Endothelial cell of umbilical vein (primary cell): ENCODE results near the gene DCLK1. TPM values are rescaled to one million over a fixed set of nuclear protein-coding genes. Genes with fewer than 3 reads are reported as not detected.

Experiments
- BruUV-seq: library from RNA; stranded (reverse); fragments of 400-500 nt; replicated peaks from 2 replicates; lab custom pipeline; 2021; lab: Mats Ljungman, UMichigan
- CTCF ChIA-PET: fragments of 300-600, 350-600 bp; sonication (Branson Sonifier 250); formaldehyde crosslinking; loops from one replicate; lab custom pipeline; 2021; ENCODE audit warnings: antibody characterized with exemption, inconsistent platforms; lab: Charles Lee
- POLR2A ChIA-PET: fragments of 300-600, 350-600 bp; sonication (Branson Sonifier 250); formaldehyde crosslinking; loops from one replicate; lab custom pipeline; 2021; ENCODE audit warnings: antibody characterized with exemption, inconsistent platforms; lab: Charles Lee
- DNase-seq: peaks from one replicate; pipeline ENCODE4 v3.0.0-alpha.2; 2011; ENCODE audit warnings: low read depth, low spot score
- FAIRE-seq: peaks from 2 replicates; lab custom pipeline; 2011; peaks lifted over from hg19 to GRCh38; lab: Jason Lieb, UNC
- H2AFZ ChIP-seq: 2 replicates; pipeline ENCODE4 v1.6.0; 2012; ENCODE audit warnings: low read depth, low read length, control low read depth, inconsistent platforms
- H3K27ac ChIP-seq: 2 replicates; pipeline ENCODE4 v1.5.1; 2011; ENCODE audit warnings: low read depth, mild to moderate bottlenecking, control low read depth, low read length, moderate library complexity; ENCODE audit not compliant: insufficient read depth
- H3K27me3 ChIP-seq, 2 experiments: 2 replicates each; pipeline versions ENCODE4 v1.6.0 to v1.6.1; 2011; ENCODE audit warnings: low read length in 2 of 2, mixed read lengths in 1 of 2; ENCODE audit not compliant: control insufficient read depth in 2 of 2, insufficient read depth in 2 of 2
- H3K36me3 ChIP-seq, 2 experiments: 2 replicates in 1 of 2; 3 replicates in 1 of 2; pipeline ENCODE4 v1.5.1; 2011; ENCODE audit warnings: low read length in 2 of 2, mild to moderate bottlenecking in 1 of 2, moderate library complexity in 1 of 2; ENCODE audit not compliant: control insufficient read depth in 2 of 2, insufficient read depth in 2 of 2; ENCODE audit errors: extremely low read depth in 1 of 2
- H3K4me1 ChIP-seq: 3 replicates; pipeline ENCODE4 v1.5.1; 2011; ENCODE audit warnings: mild to moderate bottlenecking, low read length; ENCODE audit not compliant: control insufficient read depth, insufficient read depth; ENCODE audit errors: extremely low read depth
- H3K4me2 ChIP-seq: 2 replicates; pipeline ENCODE4 v1.6.1; 2011; ENCODE audit warnings: low read length, control low read depth, mixed read lengths; ENCODE audit not compliant: insufficient read depth
- H3K4me3 ChIP-seq, 3 experiments: fragments of 200-600 bp in 1 of 3; sonication (generic), shearing (Covaris generic) in 1 of 3; replicated peaks in 1 of 3; 2 replicates each; pipeline ENCODE4 v1.5.1; 2011 to 2016; ENCODE audit warnings: control low read depth in 3 of 3, low read length in 3 of 3, mild to moderate bottlenecking in 2 of 3, inconsistent platforms in 1 of 3, low read depth in 1 of 3, moderate library complexity in 1 of 3; ENCODE audit not compliant: insufficient read depth in 1 of 3
- H3K79me2 ChIP-seq: 2 replicates; pipeline ENCODE4 v1.6.0; 2012; ENCODE audit warnings: low read length, inconsistent platforms; ENCODE audit not compliant: control insufficient read depth, insufficient read depth
- H3K9ac ChIP-seq: replicated peaks from 2 replicates; pipeline ENCODE3; 2011; ENCODE audit warnings: low read length, control low read depth; ENCODE audit not compliant: insufficient read depth; ENCODE audit errors: extremely low read depth
- H3K9me1 ChIP-seq: replicated peaks from 3 replicates; pipeline ENCODE4 v1.6.0; 2011; ENCODE audit warnings: mild to moderate bottlenecking, low read length; ENCODE audit not compliant: control insufficient read depth, insufficient read depth; ENCODE audit errors: extremely low read depth
- H3K9me3 ChIP-seq: replicated peaks from 2 replicates; pipeline ENCODE4 v1.5.1; 2012; ENCODE audit warnings: low read length, inconsistent platforms; ENCODE audit not compliant: control insufficient read depth, insufficient read depth
- H4K20me1 ChIP-seq: replicated peaks from 2 replicates; pipeline ENCODE3; 2011; ENCODE audit warnings: mild to moderate bottlenecking, low read length; ENCODE audit not compliant: control insufficient read depth, insufficient read depth; ENCODE audit errors: extremely low read depth
- EZH2 ChIP-seq: IDR thresholded peaks from 2 replicates; pipeline ENCODE4 v1.6.1; 2012; ENCODE audit warnings: borderline replicate concordance, low read depth, mild to moderate bottlenecking, moderate library complexity, low read length, inconsistent platforms; ENCODE audit not compliant: severe bottlenecking
- FOS ChIP-seq: IDR thresholded peaks from 2 replicates; pipeline ENCODE4 v1.6.1; 2011; ENCODE audit warnings: mild to moderate bottlenecking, low read length, moderate library complexity, borderline replicate concordance; ENCODE audit not compliant: insufficient read depth
- GATA2 ChIP-seq: IDR thresholded peaks from 2 replicates; pipeline ENCODE4 v1.7.0; 2011; ENCODE audit warnings: low read depth, mild to moderate bottlenecking, moderate library complexity, mixed read lengths, low read length; ENCODE audit not compliant: insufficient read length, insufficient read depth
- JUN ChIP-seq: IDR thresholded peaks from 2 replicates; pipeline ENCODE4 v1.6.1; 2011; ENCODE audit warnings: borderline replicate concordance, low read depth; ENCODE audit not compliant: insufficient read length, insufficient read depth
- MAX ChIP-seq: IDR thresholded peaks from 2 replicates; pipeline ENCODE4 v1.6.1; 2011; ENCODE audit not compliant: insufficient read depth, insufficient read length
- MYC ChIP-seq: IDR thresholded peaks from one replicate; pipeline ENCODE4 v1.6.1; 2011; ENCODE audit warnings: mild to moderate bottlenecking, low read depth, low read length
- POLR2A ChIP-seq: IDR thresholded peaks from 2 replicates; pipeline ENCODE4 v1.6.1; 2012; ENCODE audit warnings: low read depth, mild to moderate bottlenecking, control low read depth, low read length
- POLR2AphosphoS5 ChIP-seq: IDR thresholded peaks from 2 replicates; pipeline ENCODE4 v1.6.1; 2012; ENCODE audit warnings: low read depth, mild to moderate bottlenecking, control low read depth, low read length, moderate library complexity; ENCODE audit not compliant: insufficient read depth
- dilution Hi-C: fragments of 300-500 bp; cut with MboI; formaldehyde crosslinking; loops from one replicate; pipeline ENCODE4 v1.15.0; 2019; ENCODE audit warnings: low sequenced_read_pairs; ENCODE audit not compliant: extremely low pct_ligation_motif_present
- intact Hi-C: fragments of 100-400 bp; cut with micrococcal nuclease; formaldehyde crosslinking; loops from one replicate; pipeline ENCODE4 v1.10.0; 2022
- polyA plus RNA-seq, 4 experiments: library from polyadenylated mRNA; depleted of rRNA in 3 of 4; stranded (reverse) in 3 of 4; unstranded in 1 of 4; fragments of >200 nt; gene quantifications; 2 replicates each; pipeline versions ENCODE4 v1.2.1 to v1.2.3, GENCODE V29; 2011 to 2012; ENCODE audit warnings: missing spikeins in 1 of 4
- total RNA-seq: library from RNA; stranded (reverse); gene quantifications from 2 replicates; pipeline ENCODE4 v1.2.3, GENCODE V29; 2021
- TF ChIP-seq, protein P1 (sequence below), 2 donors: IDR thresholded peaks; 1 replicate in 1 of 2; 2 replicates in 1 of 2; pipeline ENCODE4 v1.5.1; 2011; ENCODE audit warnings: low read length in 2 of 2, mild to moderate bottlenecking in 2 of 2, moderate library complexity in 2 of 2, control low read depth in 1 of 2, inconsistent platforms in 1 of 2, low read depth in 1 of 2; ENCODE audit not compliant: insufficient read depth in 1 of 2; ENCODE audit errors: extremely low read depth in 1 of 2

DCLK1 gene
- total and polyA plus RNA-seq, 2 donors (not counting 3 experiments of a cell fraction or from before 2014, with no cell fraction given) = 0.28 to 3.9 TPM

DNA sequence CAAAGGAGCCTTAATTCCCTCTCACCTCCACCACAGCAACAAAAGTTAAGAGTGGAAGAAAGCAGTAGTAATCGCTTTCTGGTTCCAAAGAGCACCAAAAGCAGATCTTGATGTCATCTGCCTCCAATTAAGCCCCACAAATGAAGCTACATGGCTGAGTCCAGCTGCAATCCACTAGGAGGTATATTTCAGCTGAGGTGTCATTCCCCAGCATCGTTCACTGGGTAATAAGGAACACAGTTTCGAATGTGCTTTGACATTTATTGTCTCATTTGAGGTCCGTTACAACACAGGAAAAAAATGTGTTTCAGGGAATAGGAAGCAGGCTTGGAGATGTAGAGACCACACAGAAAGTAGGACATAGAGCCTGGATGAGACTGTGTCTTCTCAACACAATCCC lies 190.4 kb downstream of the DCLK1 start:
- H3K4me2 ChIP-seq = no peak overlapping the region
- BruUV-seq = no TSS peak
- no peak overlapping the region for H3K4me3 ChIP-seq
- no peaks in the 10 kb centered on the region for H3K9me1 ChIP-seq
- no peak for DNase-seq
- TF ChIP-seq POLR2AphosphoS5 (no peak), POLR2A (no peak), FOS (no peak), EZH2 (no peak), JUN (no peak), MYC (no peak), MAX (no peak), GATA2 (no peak)
- TF ChIP-seq, protein P1, sequence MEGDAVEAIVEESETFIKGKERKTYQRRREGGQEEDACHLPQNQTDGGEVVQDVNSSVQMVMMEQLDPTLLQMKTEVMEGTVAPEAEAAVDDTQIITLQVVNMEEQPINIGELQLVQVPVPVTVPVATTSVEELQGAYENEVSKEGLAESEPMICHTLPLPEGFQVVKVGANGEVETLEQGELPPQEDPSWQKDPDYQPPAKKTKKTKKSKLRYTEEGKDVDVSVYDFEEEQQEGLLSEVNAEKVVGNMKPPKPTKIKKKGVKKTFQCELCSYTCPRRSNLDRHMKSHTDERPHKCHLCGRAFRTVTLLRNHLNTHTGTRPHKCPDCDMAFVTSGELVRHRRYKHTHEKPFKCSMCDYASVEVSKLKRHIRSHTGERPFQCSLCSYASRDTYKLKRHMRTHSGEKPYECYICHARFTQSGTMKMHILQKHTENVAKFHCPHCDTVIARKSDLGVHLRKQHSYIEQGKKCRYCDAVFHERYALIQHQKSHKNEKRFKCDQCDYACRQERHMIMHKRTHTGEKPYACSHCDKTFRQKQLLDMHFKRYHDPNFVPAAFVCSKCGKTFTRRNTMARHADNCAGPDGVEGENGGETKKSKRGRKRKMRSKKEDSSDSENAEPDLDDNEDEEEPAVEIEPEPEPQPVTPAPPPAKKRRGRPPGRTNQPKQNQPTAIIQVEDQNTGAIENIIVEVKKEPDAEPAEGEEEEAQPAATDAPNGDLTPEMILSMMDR (IDR thresholded peaks at IDR 0.05; ENCODE audit: extremely low read depth in 1 of 2, insufficient read depth in 1 of 2, low read depth in 1 of 2, low read length in 2 of 2) = no peak
- H2AFZ ChIP-seq = no peak overlapping the region
- no peaks in the 10 kb centered on the region for H3K79me2 ChIP-seq
- ChIA-PET POLR2A (no interaction called here), CTCF (interaction anchor here (2.5 kb wide), 1 partner anchor 13 kb away, joined by 10 read pairs; no protein-coding TSS in a partner anchor)
- H3K9ac ChIP-seq = no peak overlapping the region
- intact Hi-C loops (no loop called here), dilution Hi-C loops (no loop called here)
- H3K27ac ChIP-seq = no peak overlapping the region
- H3K27me3 ChIP-seq = peaks cover 0 to 3% of the 10 kb centered on the region in 2 experiments
- no peak for FAIRE-seq
- no peaks in the 10 kb centered on the region for H4K20me1 ChIP-seq
- no peaks in the 10 kb centered on the region for H3K36me3 ChIP-seq
- H3K4me1 ChIP-seq = no peaks in the 10 kb centered on the region
- H3K9me3 ChIP-seq = no peaks in the 10 kb centered on the region
